D721Med (cell line): ENCODE results near the gene GPR161.
A peak's percentile ranks its signal among the peaks of the same experiment; 100 is the strongest.

Source experiments
- DNase-seq: peaks from one replicate; pipeline ENCODE4 v3.0.0; 2011; ENCODE audit warnings: low spot score; ENCODE audit not compliant: insufficient read length
- FAIRE-seq: peaks from 2 replicates; lab custom pipeline; 2011; peaks lifted over from hg19 to GRCh38; lab: Jason Lieb, UNC
- TF ChIP-seq, protein P1 (sequence below): IDR thresholded peaks from 2 replicates; pipeline ENCODE4 v1.5.1; 2012; ENCODE audit warnings: mild to moderate bottlenecking, control low read depth; ENCODE audit not compliant: insufficient read depth; ENCODE audit errors: missing control alignments

Gene GPR161

DNA sequence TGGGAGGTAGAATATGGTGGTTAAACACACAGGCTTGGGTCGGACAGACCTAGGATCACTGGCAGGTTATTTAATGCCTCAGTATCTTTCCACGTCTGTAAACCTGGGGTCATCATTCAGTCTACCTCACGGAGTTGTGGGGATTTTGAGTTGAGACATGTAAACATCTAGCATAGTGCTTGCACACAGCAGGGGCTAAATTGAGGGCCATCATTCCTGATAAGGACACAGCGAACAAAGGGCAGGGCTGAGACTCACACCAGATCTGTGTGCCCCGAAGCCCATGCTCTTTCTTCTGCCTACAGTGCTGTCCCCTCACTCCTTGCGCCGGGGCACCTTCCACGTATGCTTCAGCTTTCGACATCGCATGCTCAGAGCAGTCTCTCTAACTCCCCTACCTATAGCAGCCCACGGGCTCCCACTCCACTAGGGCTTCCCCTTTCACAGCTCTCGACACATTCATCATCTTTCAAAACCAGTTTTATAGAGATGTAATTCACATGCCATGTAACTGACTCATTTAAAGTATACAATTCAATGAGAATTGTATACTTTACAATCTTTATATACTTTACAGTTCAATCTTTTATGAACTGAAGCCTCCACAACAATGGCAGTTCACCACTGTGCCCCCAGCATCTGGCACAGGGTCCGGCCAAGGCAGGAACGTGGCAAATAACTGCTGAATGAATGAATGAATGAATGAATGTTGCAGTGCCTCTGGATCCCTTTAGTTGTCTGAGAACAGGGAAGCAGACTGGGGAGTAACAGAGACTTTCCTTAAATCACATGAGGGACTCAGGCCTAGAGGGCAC is 48.0 kb downstream of the GPR161 start:
- DNase-seq (no peak), FAIRE-seq (no peak)
- TF ChIP-seq, protein P1, sequence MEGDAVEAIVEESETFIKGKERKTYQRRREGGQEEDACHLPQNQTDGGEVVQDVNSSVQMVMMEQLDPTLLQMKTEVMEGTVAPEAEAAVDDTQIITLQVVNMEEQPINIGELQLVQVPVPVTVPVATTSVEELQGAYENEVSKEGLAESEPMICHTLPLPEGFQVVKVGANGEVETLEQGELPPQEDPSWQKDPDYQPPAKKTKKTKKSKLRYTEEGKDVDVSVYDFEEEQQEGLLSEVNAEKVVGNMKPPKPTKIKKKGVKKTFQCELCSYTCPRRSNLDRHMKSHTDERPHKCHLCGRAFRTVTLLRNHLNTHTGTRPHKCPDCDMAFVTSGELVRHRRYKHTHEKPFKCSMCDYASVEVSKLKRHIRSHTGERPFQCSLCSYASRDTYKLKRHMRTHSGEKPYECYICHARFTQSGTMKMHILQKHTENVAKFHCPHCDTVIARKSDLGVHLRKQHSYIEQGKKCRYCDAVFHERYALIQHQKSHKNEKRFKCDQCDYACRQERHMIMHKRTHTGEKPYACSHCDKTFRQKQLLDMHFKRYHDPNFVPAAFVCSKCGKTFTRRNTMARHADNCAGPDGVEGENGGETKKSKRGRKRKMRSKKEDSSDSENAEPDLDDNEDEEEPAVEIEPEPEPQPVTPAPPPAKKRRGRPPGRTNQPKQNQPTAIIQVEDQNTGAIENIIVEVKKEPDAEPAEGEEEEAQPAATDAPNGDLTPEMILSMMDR, result no peak

DNA sequence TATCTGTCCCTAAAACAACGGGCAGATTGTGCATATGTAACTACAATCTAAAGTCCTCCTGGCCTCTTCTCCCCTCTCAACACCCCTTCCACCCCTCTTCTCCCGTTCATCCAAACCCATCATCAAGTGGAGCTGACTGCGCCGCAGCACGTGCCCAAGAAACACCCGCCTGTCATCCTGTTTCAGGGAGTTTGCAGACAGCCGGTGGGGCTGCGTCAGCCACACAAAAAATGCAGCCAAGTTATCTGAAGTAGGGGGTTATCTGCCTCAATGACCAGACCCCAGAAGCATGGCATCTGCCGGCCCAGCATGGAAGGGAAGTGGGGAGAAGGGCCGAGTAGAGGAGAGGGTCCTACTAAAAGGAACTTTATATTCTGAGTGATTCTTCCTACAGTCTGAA is 49.0 kb downstream of the GPR161 start:
- FAIRE-seq (no peak), DNase-seq (no peak)
- TF ChIP-seq, protein P1, result no peak

DNA sequence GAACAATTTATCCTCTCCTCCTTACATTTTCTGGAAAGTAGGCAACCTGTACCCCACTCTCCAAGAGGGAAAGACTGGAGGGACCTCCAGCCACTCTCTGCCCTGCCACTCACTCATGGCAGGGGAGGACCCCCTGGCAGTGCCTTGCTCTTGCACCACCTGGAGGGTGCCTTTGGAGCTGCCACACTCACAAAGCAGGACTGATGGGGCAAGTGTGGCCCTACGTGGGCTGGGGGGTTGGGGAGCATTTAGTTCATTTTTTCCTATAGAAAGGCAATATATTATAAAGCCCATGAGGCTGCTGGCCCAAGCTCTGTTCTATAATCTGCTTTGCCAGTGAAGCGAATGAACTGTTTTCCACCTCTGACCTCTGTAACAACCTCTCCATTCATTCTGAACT is 50.3 kb downstream of the GPR161 start:
- DNase-seq (no peak), FAIRE-seq (no peak)
- TF ChIP-seq, protein P1, result no peak

DNA sequence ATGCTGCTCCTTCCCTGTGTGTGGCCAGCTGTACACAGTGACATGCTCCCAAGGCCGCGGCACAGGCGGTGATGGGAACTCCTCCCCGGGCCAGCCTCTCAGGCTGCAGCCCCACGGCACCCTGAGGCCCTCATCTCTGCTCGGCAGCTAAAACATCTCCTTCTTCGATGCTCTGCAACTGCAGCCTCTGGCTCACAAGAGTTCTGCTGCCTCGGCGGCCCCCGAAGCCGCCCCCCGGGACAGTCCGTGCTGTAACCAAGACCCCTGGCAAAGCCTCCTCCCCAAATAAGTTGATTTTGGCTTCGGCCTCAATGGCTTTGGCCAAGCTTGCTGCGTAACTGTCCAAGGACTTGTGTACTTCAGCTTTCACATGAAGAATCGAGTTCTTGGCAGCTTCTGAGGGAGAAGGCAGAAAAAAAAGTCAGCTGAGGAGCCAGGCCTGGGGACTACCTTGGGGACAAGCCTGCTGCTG is 51.3 kb downstream of the GPR161 start:
- DNase-seq (no peak), FAIRE-seq (no peak)
- TF ChIP-seq, protein P1, result no peak

DNA sequence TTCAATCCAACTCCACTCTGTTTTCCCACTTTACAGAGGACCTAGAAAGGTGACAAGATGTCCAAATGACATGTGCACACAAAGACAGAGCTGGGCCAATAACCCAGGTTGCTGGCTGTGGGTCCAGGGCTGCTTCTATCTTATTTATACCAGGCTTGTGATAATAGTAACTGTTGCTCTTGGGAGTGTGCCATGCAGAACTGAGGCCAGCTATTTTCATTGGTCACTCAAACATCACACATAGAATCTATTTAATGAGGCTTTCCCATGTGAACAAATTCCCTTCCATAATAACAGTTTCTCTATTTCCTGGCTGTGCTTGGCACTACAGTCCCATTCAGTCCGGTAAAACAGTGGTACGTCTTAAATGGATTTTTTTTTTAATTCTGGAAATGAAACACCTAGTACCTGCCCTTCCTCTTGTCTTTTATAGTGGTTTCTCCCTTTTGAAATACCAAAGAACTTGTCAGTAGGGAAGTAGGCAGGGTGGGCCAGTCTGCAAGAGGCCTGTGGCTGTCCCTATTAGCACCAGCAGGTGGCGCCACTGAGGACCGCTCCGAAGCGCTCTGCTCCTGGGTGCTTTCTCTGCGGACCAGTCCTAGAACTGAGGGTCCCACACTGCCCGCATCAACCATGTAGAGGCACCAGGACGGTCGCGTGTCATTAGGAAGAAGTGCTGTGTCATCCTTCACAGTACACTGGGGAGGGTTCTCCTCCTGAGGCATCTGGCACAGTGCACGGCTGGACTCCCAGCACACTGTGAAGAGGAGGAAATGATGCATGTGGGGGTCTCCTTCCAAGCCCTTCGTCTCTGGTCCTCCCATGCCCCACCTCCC is 52.1 kb downstream of the GPR161 start:
- DNase-seq (no peak), FAIRE-seq (no peak)
- TF ChIP-seq, protein P1, result peak; percentile 84

DNA sequence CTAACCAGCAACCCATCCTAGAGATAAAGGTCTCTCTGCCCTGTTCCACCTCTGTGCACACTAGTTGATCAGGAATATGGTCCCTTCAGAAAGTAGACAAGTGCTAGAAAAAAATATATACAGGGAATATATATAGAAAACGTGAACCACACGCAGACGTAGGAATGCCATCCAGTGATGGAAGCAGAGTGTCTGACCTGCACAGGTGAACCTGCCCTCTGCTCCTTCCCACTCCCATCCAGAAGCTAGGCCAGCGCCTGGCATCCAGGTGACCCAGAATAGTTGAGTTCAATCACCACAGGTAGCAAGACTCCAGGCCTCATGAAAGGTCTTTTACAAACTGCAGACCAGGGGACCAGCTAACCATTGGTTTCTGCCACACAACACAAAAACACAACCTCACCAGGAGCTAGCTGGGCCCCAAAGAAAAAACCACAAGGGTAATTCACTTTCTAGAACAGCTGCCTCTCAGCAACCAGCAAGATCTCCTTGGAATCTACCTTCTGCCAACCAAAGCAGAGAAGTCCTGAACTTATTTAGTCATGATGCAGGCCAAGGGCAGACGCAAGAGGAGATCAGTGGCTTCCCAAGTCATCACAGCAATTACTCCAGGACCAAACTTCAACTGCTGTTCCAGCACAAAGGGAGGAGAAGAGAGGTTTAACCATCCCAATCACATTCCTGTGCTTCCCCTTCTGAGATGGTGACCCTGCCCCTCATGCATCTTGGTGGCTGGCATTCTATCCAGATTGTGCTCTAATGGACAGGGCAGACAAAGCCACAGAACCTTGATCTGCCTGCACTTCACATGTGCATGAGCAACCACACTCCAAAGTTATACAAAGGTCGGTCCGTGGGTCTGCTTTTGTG is 53.0 kb downstream of the GPR161 start:
- no peak for DNase-seq
- TF ChIP-seq, protein P1, result no peak
- FAIRE-seq, result no peak
